Naive B cell (primary cell): ENCODE data around the gene BBS9. TPM values are rescaled to one million over a fixed set of nuclear protein-coding genes. Genes with fewer than 3 reads are reported as not detected.
"Not testable (repeated sequence)": the region's sequence is repeated elsewhere in the genome, so short reads cannot be mapped to it uniquely, and the experiment has no call there.

Source experiments
- ATAC-seq, 2 donors: fragments of 150-1000 bp; cut with Tn5 transposase; 2 replicates each; pipeline ENCODE4 v1.10.0; 2021; ENCODE audit warnings: low read depth in 2 of 2, mild to moderate bottlenecking in 2 of 2, moderate library complexity in 2 of 2
- DNase-seq: peaks from one replicate; pipeline ENCODE4 v3.0.0; 2022
- H3K27ac Mint-ChIP-seq, 6 donors: one replicate each; pipeline ENCODE4 v1.8.0; 2020 to 2022; ENCODE audit warnings: mild to moderate bottlenecking in 6 of 6, mixed read lengths in 6 of 6, moderate library complexity in 5 of 6, inconsistent platforms in 2 of 6
- H3K27me3 Mint-ChIP-seq, 3 donors: one replicate each; pipeline ENCODE4 v1.8.0; 2021 to 2022; ENCODE audit warnings: mixed read lengths in 3 of 3, mild to moderate bottlenecking in 1 of 3
- H3K36me3 Mint-ChIP-seq, 2 donors: one replicate each; pipeline ENCODE4 v1.8.0; 2020 to 2022; ENCODE audit warnings: mixed read lengths in 2 of 2, inconsistent platforms in 1 of 2, mild to moderate bottlenecking in 1 of 2
- H3K4me1 Mint-ChIP-seq, 3 donors: one replicate each; pipeline ENCODE4 v1.8.0; 2020 to 2022; ENCODE audit warnings: mixed read lengths in 3 of 3, inconsistent platforms in 1 of 3, mild to moderate bottlenecking in 1 of 3, moderate library complexity in 1 of 3
- H3K4me3 Mint-ChIP-seq, 8 donors: one replicate each; pipeline ENCODE4 v1.8.0; 2020 to 2022; ENCODE audit warnings: mild to moderate bottlenecking in 8 of 8, mixed read lengths in 8 of 8, moderate library complexity in 8 of 8, inconsistent platforms in 2 of 8
- H3K9me3 Mint-ChIP-seq, 7 donors: one replicate each; pipeline ENCODE4 v1.8.0; 2020 to 2022; ENCODE audit warnings: mixed read lengths in 7 of 7, mild to moderate bottlenecking in 5 of 7, inconsistent platforms in 2 of 7, moderate library complexity in 1 of 7
- polyA plus RNA-seq, 6 donors: library from polyadenylated mRNA; unstranded; fragments of 300-500 nt; fragmentation: Illumina TruSeq; gene quantifications; one replicate each; pipeline ENCODE4 v1.2.3, GENCODE V29; 2021; ENCODE audit warnings: low read depth in 6 of 6

The BBS9 gene
- polyA plus RNA-seq, 6 donors from 2014 or later: 10.9 to 17.0 (median 13.0) TPM

DNA sequence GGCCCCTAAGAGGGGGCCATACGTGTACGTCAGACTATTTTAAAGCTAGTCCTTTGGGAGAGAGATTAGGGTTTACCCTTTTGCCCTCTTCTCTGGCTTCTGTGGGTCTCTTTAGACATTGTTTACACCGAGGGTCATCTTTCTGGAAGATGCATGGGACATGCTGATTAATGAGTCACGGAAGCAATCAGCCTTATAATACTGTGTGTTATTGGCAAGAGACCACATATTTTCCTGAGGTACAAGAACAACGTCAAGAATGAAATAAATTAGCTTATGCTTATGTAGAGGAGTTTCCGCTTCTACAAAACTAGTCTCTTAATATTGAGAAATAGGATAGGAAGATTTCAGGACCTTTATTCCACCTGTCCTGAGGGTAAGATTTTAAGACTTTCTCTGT, 327.7 kb downstream of the BBS9 start:
- H3K27me3 Mint-ChIP-seq: no peaks in the 10 kb centered on the region
- DNase-seq (no peak), ATAC-seq (no peak)
- H3K4me3 Mint-ChIP-seq: no peak overlapping the region
- H3K4me1 Mint-ChIP-seq: no peaks in the 10 kb centered on the region
- H3K36me3 Mint-ChIP-seq: no peaks in the 10 kb centered on the region
- H3K27ac Mint-ChIP-seq: no peak overlapping the region
- peaks cover 0 to 5% (median 0%) of the 10 kb centered on the region in 7 donors for H3K9me3 Mint-ChIP-seq

DNA sequence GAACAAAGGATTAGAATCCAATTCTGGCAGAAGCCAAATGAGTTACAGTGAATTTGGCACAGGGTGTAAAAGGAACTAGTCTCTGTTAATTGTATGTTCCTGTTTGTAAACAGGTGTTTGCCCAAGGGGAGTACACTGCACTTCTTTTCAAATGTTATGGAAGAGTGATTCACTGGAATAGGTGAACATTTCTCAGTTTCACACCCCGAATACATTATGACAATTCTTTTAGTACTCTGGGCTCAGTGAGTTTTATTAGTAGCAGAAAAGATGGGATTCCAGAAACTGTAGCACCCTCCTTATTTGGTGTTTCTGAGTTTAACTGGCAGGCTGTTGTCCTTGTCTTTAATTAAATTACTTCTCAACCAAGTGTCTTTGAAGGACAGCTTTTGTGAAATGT, 329.2 kb downstream of the BBS9 start:
- Mint-ChIP-seq H3K4me1 (no peaks in the 10 kb centered on the region), H3K27me3 (no peaks in the 10 kb centered on the region), H3K36me3 (no peaks in the 10 kb centered on the region), H3K9me3 (peaks cover 0 to 5% (median 0%) of the 10 kb centered on the region in 7 donors), H3K27ac (no peak overlapping the region), H3K4me3 (no peak overlapping the region)
- DNase-seq (no peak), ATAC-seq (no peak)

DNA sequence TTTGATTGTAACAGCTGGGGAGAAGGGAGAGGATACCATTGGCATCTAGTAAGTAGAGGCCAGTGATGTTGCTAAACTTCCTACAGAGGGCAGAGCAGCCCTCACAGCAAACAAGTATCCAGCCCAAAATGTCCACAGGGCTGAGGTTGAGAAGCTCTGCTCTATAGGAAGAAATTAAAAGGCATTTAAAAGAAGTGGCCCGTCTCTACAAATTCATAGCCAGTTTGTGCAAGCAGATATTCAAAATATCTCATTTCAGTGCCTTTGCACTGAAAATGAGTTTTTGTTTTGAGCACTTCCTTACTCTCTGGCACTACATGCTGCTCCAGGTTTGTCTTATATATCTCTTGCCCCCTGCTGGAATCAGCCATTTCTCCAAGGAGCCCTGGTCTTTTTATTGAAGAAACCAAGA, 330.0 kb downstream of the BBS9 start:
- ATAC-seq: no peak
- DNase-seq: no peak
- no peak overlapping the region for H3K4me3 Mint-ChIP-seq
- no peaks in the 10 kb centered on the region for H3K4me1 Mint-ChIP-seq
- H3K27ac Mint-ChIP-seq: no peak overlapping the region
- H3K36me3 Mint-ChIP-seq: no peaks in the 10 kb centered on the region
- no peaks in the 10 kb centered on the region for H3K27me3 Mint-ChIP-seq
- peaks cover 0 to 5% (median 0%) of the 10 kb centered on the region in 7 donors for H3K9me3 Mint-ChIP-seq

DNA sequence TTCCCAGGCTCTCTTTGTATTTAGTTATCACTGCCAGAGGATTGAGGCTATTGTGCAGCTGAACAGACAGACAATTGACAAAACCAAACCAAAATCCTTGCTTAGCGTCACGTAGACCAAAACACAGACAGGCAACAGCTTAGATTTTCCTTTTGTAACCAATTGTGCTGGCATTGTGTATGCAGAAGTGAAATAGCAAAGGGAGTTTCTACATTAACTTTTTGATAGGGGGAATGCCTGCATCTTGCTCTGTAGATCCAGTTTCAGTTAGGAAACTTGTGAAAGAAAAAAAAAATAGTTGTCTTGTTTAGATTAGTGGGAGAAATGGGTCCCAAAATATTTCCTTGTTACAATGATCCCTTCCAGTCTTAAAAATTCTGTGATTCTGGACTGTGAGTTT, 333.8 kb downstream of the BBS9 start:
- H3K36me3 Mint-ChIP-seq: peaks cover 6 to 8% of the 10 kb centered on the region in 2 donors

DNA sequence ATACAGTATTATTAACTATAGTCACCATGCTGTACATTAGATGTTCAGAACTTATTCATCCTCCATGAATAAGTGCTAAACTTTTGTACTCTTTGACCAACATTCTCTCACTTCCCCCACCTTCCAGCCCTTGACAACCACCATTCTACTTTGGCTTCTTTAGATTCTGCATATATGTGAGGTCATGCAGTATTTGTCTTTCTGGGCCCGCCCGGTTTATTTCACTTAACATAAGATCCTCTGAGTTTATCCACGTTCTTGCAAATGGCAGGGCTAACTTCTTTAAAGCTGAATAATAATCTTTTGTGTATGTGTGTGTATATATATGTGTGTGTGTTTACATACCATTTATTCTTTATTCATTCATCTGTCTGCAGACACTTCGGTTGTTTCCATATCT, 336.8 kb downstream of the BBS9 start:
- no peaks in the 10 kb centered on the region for H3K27me3 Mint-ChIP-seq
- no peak overlapping the region for H3K4me3 Mint-ChIP-seq
- peaks cover 0 to 18% (median 4%) of the 10 kb centered on the region in 7 donors for H3K9me3 Mint-ChIP-seq
- H3K4me1 Mint-ChIP-seq: no peaks in the 10 kb centered on the region
- peaks cover 17 to 20% of the 10 kb centered on the region in 2 donors for H3K36me3 Mint-ChIP-seq
- H3K27ac Mint-ChIP-seq: no peak overlapping the region
- no peak for ATAC-seq
- DNase-seq: no peak

More for the DNA sequence above, 333.8 kb downstream of the BBS9 start:
- Mint-ChIP-seq H3K27me3 (no peaks in the 10 kb centered on the region), H3K27ac (no peak overlapping the region), H3K4me3 (no peak overlapping the region), H3K4me1 (no peaks in the 10 kb centered on the region), H3K9me3 (peaks cover 0 to 11% (median 2%) of the 10 kb centered on the region in 7 donors)
- ATAC-seq (no peak), DNase-seq (no peak)

DNA sequence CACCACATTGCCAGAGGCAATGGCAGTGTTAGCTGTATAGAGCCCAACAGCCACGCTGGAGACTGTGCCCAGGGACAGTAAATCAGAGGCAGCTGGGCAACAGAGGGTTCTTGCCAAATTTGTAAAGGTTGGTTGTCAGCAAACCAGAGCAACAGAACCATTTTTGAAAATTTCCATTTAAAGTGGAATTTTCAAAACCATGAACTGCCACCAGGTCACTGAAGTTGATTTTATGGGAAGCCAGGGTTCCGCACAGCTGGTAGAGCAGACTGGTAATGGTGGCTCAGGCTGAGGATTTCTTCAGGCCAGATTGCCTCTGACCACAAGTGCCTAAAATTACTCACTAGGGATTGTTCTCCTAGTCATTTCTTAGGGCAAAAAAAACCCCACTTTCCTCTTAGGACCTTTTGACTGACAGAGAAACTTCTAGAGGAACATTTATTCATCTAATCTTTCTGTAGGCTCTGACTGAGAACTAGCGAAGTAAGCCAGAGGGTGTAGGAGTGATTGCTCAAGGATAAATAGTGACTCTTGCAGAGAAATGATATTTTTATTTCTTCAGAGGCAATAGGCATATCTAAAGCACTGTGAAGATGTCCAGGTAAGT, 342.4 kb downstream of the BBS9 start:
- ATAC-seq: no peak
- peaks cover 20 to 24% of the 10 kb centered on the region in 2 donors for H3K36me3 Mint-ChIP-seq

DNA sequence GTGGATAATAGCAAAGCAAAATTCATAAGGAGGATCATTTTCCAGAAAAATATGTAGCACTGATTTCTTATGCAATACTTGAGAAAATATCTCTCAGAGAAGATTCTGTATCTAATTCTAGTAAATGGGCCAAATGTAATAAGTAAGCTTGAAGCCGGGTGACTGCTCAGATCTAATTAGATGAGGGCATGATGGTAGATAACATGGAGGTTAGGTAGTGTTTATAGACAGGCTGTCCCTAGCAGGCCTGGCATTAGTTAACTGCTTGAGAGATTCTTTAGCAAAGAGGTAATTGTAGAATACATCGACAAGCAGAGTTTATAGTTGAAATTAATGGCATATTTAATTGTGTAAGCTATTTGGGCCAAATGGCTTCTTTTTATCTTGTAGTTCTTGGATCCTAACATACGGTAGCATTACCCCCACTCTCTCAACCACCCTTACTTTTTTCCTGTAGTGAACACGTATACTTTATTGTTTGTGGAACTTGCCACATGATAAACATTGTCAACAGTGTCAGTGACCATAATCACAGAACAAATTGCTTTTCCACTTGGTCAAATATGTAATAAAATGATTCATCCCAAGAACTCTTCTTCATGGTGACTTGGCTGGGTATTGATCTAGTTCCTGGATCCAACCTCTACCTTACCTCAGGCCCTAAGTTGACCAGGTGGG, 343.1 kb downstream of the BBS9 start:
- Mint-ChIP-seq H3K27ac (no peak overlapping the region), H3K4me3 (no peak overlapping the region), H3K27me3 (no peaks in the 10 kb centered on the region), H3K36me3 (peaks cover 19 to 23% of the 10 kb centered on the region in 2 donors), H3K4me1 (peaks cover under 1 to 3% (median under 1%) of the 10 kb centered on the region in 3 donors), H3K9me3 (peaks cover 0 to 17% (median 4%) of the 10 kb centered on the region in 7 donors)
- DNase-seq: no peak
- ATAC-seq: no peak

More for the DNA sequence above, 342.4 kb downstream of the BBS9 start:
- Mint-ChIP-seq H3K4me3 (no peak overlapping the region), H3K27me3 (no peaks in the 10 kb centered on the region), H3K4me1 (no peaks in the 10 kb centered on the region), H3K9me3 (peaks cover 0 to 18% (median 4%) of the 10 kb centered on the region in 7 donors), H3K27ac (no peak overlapping the region)
- no peak for DNase-seq

DNA sequence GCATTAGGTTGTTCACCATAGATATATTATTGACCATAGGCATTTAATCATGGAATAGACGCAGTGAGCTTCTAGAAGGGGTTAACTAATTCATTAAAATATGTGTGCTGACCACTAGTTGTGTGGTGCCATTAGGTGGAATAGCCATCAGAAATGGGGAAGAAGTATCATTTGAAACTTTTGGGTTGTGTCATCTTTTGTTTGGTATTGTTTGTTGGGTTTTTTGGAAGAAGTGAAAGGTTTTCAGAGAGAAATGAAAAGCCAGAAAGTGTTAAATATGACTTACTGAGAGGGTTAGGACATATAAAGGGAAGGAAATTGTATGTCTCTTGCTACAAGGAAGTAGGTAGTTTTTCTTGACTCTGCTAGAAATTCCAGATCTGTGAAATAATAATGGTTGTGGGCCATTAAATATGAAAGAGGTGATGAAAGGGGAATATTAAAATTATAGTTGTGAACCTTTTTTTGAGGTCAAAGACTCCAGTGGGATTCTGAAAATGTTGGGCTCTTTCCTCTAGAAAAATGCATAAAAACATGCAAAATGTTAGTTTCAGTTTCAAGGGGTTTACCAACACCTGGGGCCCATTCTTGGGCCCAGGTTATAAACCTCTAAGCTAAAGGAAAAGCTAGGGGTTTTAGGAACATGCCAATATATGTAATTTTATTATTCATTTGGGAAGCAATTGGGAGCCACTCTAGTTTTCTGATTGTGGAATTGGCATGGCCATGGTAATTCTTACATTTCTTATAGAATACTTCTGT, 348.5 kb downstream of the BBS9 start:
- H3K27ac Mint-ChIP-seq: peak overlapping the region in 2 of 6 donors; percentile 0
- DNase-seq (no peak), ATAC-seq (no peak)
- peaks cover 5 to 8% (median 7%) of the 10 kb centered on the region in 3 donors for H3K4me1 Mint-ChIP-seq
- H3K4me3 Mint-ChIP-seq: no peak overlapping the region
- peaks cover 3 to 15% (median 11%) of the 10 kb centered on the region in 7 donors for H3K9me3 Mint-ChIP-seq
- H3K36me3 Mint-ChIP-seq: peaks cover 16 to 17% of the 10 kb centered on the region in 2 donors
- no peaks in the 10 kb centered on the region for H3K27me3 Mint-ChIP-seq

DNA sequence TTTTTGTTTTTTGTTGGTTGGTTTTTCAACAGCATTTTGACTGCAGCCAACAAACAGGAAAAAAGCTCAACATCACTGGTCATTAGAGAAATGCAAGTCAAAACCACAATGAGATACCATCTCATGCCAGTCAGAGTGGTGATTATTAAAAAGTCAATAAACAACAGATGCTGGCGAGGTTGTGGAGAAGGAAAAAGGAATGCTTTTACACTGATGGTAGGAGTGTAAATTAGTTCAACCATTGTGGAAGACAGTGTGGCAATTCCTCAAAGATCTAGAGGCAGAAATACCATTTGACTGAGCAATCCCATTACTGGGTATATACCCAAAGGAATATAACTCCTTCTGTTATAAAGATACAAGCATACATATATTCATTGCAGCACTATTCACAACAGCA, 355.1 kb downstream of the BBS9 start:
- peaks cover 0 to 14% (median 9%) of the 10 kb centered on the region in 7 donors for H3K9me3 Mint-ChIP-seq
- not testable (repeated sequence) for H3K27ac Mint-ChIP-seq, H3K27me3 Mint-ChIP-seq

DNA sequence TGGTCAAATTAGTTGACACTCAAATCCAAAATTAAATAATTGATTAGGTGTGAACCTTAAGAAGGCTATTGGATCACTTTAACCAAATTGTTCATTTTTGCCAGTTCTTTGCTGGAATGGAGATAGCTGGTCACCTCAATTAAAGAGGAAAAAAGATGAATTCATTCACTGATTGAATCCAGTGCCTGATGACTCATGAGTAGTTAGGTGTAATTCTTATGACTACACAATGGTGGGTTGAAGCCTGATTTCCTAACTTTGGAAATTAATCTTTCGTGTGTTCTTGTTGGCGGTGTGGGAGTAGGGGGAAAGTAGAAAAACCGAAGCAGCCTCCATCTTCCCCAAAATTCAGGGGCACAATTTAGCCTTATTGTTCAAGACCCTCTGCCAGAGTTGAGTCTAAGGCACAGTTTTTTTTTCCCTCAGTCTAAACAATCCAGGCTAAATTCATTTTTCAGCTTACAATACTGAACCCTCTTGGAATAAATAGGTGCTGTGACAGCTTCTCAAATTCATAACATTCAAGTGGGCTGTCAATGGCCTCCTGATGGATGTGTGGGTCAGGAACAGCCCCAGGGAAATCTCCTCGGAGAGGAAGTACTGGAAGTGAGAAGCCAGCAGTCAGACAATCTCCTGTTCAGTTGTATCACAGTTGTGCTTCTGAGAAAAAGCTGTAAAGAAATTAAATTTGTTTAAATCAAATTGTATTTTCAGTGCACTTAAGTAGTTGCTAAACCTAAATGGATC, 356.6 kb downstream of the BBS9 start:
- DNase-seq: no peak
- ATAC-seq: no peak

More for the DNA sequence above, 355.1 kb downstream of the BBS9 start:
- peaks cover 7 to 24% (median 18%) of the 10 kb centered on the region in 3 donors for H3K4me1 Mint-ChIP-seq
- DNase-seq, H3K4me3 Mint-ChIP-seq, ATAC-seq: not testable (repeated sequence)
- H3K36me3 Mint-ChIP-seq: peaks cover 13 to 15% of the 10 kb centered on the region in 2 donors

DNA sequence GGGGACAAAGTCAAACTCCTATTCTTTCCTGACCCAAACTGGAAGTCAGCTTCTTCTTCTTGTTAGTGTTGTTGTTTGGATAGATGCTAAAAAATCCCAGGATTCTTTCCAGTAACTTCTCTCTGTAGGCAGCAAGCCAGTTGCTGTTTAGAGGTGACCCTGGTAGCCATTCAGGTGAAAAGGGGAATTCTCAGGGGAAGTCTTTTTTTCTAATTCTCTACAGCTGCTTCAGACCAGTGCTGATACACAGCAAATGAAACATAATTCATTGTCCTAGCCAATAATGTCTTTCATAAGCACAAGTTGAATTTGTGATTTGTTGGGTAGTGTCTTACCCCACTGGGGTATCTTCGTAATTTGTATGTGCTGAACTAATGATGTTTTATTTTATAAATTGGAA, 357.3 kb downstream of the BBS9 start:
- Mint-ChIP-seq H3K36me3 (peaks cover 7 to 8% of the 10 kb centered on the region in 2 donors), H3K27ac (no peak overlapping the region), H3K4me1 (peaks cover 7 to 24% (median 18%) of the 10 kb centered on the region in 3 donors), H3K27me3 (no peaks in the 10 kb centered on the region), H3K4me3 (no peak overlapping the region), H3K9me3 (peaks cover 0 to 7% (median 2%) of the 10 kb centered on the region in 7 donors)
- ATAC-seq (no peak), DNase-seq (no peak)

More for the DNA sequence above, 356.6 kb downstream of the BBS9 start:
- Mint-ChIP-seq H3K27ac (no peak overlapping the region), H3K36me3 (peaks cover 7 to 8% of the 10 kb centered on the region in 2 donors), H3K27me3 (no peaks in the 10 kb centered on the region), H3K9me3 (peaks cover 0 to 7% (median 2%) of the 10 kb centered on the region in 7 donors), H3K4me1 (peaks cover 7 to 24% (median 18%) of the 10 kb centered on the region in 3 donors), H3K4me3 (no peak overlapping the region)

DNA sequence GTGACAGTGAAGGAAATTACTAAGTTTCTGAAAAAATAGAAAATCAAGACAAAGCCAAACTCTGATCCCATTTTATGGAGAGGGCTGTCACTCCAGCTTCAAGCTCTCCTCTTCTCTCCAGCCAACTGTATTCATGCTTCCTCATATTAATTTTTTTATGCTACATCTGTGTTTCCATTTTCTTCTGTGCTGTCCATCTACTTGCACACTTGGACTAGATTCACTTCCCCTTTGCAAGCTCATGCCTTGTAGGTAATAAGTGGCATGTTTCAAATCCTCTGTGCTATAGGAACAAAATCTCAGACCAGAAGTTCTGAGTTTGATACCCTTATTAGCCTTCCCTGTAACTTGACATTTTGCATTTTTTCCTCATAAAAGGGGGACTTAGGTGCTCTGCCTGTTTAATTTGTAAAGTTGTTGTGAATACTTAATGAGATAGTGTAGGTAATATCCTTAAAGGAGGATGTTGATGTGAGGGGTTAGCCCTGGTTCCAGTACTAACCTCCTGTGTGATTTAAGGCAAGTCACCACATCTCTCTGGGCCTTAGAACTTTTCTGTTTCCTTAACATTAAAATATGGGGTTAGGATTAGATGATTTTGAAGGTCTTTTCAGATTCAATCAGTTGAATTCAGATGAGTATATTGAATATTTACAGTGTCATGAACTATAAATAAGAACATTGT, 358.8 kb downstream of the BBS9 start:
- no peak overlapping the region for H3K4me3 Mint-ChIP-seq
- peak; percentile 78 to 84 for ATAC-seq
- DNase-seq: peak; percentile 14

More for the DNA sequence above, 358.8 kb downstream of the BBS9 start:
- peaks cover 7 to 24% (median 18%) of the 10 kb centered on the region in 3 donors for H3K4me1 Mint-ChIP-seq
- H3K36me3 Mint-ChIP-seq: peaks cover 7 to 8% of the 10 kb centered on the region in 2 donors
- peak overlapping the region in 1 of 6 donors; percentile 16 for H3K27ac Mint-ChIP-seq
- H3K27me3 Mint-ChIP-seq: no peaks in the 10 kb centered on the region
- peaks cover 0 to 7% (median 2%) of the 10 kb centered on the region in 7 donors for H3K9me3 Mint-ChIP-seq
